ENCODE data around the gene RPL41. TPM values are rescaled to one million over a fixed set of nuclear protein-coding genes. Genes with fewer than 3 reads are reported as not detected.

RPL41 gene
- total and polyA plus RNA-seq, 4 donors, result 979 to 2,155 (median 1,482) TPM

DNA sequence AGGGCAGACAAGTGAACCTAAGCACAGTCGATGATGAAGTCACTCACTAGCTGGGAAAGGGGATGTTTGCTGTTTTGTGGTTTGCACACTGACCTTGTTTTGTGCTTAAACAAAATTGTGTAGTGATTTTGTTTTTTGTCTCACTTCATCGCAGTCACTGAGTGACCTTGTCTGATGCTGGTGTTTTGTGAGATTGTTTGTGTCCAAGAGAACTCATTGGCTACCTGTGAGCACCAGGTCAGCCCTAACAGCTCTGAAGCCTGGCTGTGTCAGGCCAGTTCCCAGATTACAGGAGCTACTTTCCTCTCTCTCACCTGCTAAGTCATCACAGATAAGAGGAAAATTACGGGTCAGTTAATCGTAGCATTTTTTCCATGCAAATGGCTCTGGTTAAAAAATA is 7.7 kb downstream of the RPL41 start:
- H3K9me3 ChIP-seq (ENCODE audit: control insufficient read depth in 4 of 4, low read length in 3 of 4), result no peaks in the 10 kb centered on the region
- 69% methylated on average over 4 of the region's 4 CpGs for WGBS
- no peak overlapping the region for H3K4me3 ChIP-seq (ENCODE audit: low read depth in 1 of 3, low read length in 3 of 3)
- peaks cover 28 to 73% (median 58%) of the 10 kb centered on the region in 4 donors for H3K4me1 ChIP-seq (ENCODE audit: control insufficient read depth in 4 of 4, insufficient read depth in 4 of 4, low read length in 3 of 4)
- H3K27me3 ChIP-seq (ENCODE audit: control insufficient read depth in 4 of 4, insufficient read depth in 4 of 4, low read length in 3 of 4), result no peaks in the 10 kb centered on the region
- TF ChIP-seq, protein P1, sequence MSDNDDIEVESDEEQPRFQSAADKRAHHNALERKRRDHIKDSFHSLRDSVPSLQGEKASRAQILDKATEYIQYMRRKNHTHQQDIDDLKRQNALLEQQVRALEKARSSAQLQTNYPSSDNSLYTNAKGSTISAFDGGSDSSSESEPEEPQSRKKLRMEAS (IDR thresholded peaks at IDR 0.05), result no peak
- TF ChIP-seq FOXA1 (IDR thresholded peaks at IDR 0.05) (no peak), RXRA (IDR thresholded peaks at IDR 0.05) (no peak), HNF4G (IDR thresholded peaks at IDR 0.05) (no peak), YY1 (IDR thresholded peaks at IDR 0.05) (no peak), JUND (IDR thresholded peaks at IDR 0.05) (no peak), FOXA2 (IDR thresholded peaks at IDR 0.05) (no peak), EGR1 (IDR thresholded peaks at IDR 0.05; ENCODE audit: low read depth in 2 of 2) (no peak), RAD21 (IDR thresholded peaks at IDR 0.05) (no peak), GABPA (IDR thresholded peaks at IDR 0.05 in 1 of 2, conservative IDR thresholded peaks at IDR 0.05 in 1 of 2) (no peak), SP1 (IDR thresholded peaks at IDR 0.05) (no peak), NR2F2 (IDR thresholded peaks at IDR 0.05) (no peak), CTCF (IDR thresholded peaks at IDR 0.05; ENCODE audit: low read depth, low read length, missing input control) (no peak), TAF1 (conservative IDR thresholded peaks at IDR 0.05) (no peak), HNF4A (conservative IDR thresholded peaks at IDR 0.05) (no peak)
- TF ChIP-seq, protein P2, sequence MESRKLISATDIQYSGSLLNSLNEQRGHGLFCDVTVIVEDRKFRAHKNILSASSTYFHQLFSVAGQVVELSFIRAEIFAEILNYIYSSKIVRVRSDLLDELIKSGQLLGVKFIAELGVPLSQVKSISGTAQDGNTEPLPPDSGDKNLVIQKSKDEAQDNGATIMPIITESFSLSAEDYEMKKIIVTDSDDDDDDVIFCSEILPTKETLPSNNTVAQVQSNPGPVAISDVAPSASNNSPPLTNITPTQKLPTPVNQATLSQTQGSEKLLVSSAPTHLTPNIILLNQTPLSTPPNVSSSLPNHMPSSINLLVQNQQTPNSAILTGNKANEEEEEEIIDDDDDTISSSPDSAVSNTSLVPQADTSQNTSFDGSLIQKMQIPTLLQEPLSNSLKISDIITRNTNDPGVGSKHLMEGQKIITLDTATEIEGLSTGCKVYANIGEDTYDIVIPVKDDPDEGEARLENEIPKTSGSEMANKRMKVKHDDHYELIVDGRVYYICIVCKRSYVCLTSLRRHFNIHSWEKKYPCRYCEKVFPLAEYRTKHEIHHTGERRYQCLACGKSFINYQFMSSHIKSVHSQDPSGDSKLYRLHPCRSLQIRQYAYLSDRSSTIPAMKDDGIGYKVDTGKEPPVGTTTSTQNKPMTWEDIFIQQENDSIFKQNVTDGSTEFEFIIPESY (IDR thresholded peaks at IDR 0.05), result no peak
- TF ChIP-seq, protein P3, sequence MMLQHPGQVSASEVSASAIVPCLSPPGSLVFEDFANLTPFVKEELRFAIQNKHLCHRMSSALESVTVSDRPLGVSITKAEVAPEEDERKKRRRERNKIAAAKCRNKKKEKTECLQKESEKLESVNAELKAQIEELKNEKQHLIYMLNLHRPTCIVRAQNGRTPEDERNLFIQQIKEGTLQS (IDR thresholded peaks at IDR 0.05), result no peak
- TF ChIP-seq, protein P4, sequence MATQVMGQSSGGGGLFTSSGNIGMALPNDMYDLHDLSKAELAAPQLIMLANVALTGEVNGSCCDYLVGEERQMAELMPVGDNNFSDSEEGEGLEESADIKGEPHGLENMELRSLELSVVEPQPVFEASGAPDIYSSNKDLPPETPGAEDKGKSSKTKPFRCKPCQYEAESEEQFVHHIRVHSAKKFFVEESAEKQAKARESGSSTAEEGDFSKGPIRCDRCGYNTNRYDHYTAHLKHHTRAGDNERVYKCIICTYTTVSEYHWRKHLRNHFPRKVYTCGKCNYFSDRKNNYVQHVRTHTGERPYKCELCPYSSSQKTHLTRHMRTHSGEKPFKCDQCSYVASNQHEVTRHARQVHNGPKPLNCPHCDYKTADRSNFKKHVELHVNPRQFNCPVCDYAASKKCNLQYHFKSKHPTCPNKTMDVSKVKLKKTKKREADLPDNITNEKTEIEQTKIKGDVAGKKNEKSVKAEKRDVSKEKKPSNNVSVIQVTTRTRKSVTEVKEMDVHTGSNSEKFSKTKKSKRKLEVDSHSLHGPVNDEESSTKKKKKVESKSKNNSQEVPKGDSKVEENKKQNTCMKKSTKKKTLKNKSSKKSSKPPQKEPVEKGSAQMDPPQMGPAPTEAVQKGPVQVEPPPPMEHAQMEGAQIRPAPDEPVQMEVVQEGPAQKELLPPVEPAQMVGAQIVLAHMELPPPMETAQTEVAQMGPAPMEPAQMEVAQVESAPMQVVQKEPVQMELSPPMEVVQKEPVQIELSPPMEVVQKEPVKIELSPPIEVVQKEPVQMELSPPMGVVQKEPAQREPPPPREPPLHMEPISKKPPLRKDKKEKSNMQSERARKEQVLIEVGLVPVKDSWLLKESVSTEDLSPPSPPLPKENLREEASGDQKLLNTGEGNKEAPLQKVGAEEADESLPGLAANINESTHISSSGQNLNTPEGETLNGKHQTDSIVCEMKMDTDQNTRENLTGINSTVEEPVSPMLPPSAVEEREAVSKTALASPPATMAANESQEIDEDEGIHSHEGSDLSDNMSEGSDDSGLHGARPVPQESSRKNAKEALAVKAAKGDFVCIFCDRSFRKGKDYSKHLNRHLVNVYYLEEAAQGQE (IDR thresholded peaks at IDR 0.05), result no peak
- H3K27ac ChIP-seq (ENCODE audit: low read depth in 1 of 2, low read length in 2 of 2), result no peak overlapping the region
- H3K36me3 ChIP-seq (ENCODE audit: control insufficient read depth in 4 of 4, insufficient read depth in 3 of 4, low read depth in 1 of 4, low read length in 3 of 4), result no peaks in the 10 kb centered on the region
- H3K9ac ChIP-seq (ENCODE audit: low read depth in 1 of 2, low read length in 2 of 2), result no peak overlapping the region
- DNase-seq (ENCODE audit: low spot score), result no peak

All from liver (tissue), 9 donors.